HG02571 (cell line): ENCODE results near the gene LAMC2.

Experiments used
- ATAC-seq: cut with Tn5 transposase; IDR thresholded peaks from one replicate; pipeline ENCODE4 v1.9.1; 2021; ENCODE audit warnings: mild to moderate bottlenecking, moderate library complexity; ENCODE audit not compliant: unreplicated experiment

The LAMC2 gene

DNA sequence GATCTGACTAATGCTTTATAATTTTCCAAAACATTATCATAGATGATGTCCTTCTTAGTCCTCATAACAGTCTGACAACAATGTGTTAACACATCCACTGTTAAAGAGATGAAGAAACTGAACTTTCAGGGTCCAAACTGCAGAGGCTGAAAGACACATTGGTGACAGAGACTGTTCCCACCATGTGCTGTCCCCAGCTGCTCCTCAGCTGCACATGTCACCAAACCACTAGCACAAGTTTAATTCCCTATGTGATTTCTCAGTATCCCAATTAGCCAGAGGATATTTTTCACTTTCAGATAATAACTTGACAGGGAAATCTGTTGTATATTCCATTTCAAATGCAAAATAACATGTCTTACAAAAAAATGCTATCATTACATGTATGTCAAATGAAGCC, 24.6 kb downstream of the LAMC2 start:
- ATAC-seq = no peak

GRCh38 chr1:183212870-183213269, 26.8 kb downstream of the LAMC2 start:
- ATAC-seq = no peak

GRCh38 chr1:183214021-183214970, 28.2 kb downstream of the LAMC2 start:
- ATAC-seq = no peak

DNA sequence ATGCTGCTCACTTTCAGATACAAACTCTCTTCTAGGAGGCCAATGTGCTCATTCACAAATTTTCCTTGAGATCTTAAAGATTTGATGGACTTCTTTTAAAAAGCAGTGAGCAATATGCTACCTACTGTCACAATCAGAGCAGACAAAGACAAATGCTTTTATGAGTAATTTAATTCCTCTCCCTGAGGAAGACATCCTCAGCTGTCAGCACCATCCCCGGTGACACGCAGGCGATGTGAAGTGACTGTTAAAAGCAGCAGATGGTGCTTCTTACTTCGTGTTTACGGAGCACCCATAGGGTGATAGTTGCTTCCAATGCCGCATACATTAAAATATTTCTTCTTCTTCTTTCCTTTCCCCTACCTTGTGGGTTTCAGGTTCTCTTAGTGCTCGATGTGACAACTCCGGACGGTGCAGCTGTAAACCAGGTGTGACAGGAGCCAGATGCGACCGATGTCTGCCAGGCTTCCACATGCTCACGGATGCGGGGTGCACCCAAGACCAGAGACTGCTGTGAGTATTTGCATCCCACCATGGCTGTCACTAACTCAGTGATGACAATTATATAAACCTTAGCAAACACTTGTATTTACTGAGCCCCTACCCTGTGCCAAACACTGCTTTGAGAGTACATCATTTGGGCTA, 29.1 kb downstream of the LAMC2 start:
- ATAC-seq = no peak

- no peak for ATAC-seq
Observed at GRCh38 chr1:183215936-183216335, 29.9 kb downstream of the LAMC2 start.

DNA sequence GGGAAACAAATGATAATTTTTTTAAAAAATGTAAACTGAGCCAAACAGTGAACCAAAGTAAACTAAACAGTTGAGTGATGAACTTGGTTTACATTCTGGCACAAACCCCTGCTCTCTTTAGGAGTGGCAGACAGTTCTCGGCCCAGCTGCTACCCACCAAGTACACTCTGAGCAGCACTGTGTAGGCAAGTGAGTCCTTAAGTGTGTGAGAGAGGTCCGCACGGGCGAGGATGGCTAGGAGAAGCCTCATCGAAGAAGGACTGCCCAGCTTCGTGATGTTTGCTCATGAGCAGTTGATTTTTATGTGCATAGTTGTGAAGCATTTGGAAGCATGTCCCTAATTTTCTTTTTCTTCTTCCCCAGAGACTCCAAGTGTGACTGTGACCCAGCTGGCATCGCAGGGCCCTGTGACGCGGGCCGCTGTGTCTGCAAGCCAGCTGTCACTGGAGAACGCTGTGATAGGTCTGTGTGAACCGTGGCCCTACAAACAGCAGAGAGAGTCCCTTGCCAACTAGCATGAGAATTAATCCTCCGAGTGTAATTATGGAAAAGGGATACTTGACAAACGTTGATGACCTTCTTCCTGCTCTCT, 32.1 kb downstream of the LAMC2 start:
- no peak for ATAC-seq

DNA sequence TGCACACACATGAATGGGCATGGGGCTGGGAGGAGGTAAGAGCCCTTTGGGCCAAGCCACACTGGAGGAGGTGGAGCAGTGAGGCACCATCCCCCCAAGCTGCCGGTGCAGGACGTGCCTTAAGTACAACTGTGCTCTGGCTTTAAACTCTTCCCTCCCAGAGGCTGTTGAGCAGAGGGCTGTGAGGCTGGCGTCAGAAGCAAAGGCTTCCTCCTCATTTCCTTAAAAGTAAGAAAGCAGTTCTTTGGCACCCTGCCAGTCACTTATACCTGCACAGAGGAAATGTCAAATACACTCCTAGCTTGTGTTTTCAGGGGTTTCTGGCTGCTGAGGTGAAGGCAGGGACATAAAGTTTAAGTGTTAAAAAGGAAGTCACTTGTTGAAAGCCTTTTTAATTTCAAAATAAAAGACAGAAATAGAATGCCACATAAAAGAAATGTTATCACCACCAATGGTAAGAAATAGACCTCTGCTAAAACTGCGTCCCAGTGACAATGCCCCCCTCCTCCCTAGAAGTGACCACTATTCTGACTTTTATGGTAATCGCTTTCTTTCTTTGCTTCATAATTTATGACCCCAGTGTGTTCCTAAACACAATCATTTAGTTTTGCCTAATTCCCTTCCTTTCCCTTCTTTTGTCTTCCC, 33.0 kb downstream of the LAMC2 start:
- no peak for ATAC-seq

DNA sequence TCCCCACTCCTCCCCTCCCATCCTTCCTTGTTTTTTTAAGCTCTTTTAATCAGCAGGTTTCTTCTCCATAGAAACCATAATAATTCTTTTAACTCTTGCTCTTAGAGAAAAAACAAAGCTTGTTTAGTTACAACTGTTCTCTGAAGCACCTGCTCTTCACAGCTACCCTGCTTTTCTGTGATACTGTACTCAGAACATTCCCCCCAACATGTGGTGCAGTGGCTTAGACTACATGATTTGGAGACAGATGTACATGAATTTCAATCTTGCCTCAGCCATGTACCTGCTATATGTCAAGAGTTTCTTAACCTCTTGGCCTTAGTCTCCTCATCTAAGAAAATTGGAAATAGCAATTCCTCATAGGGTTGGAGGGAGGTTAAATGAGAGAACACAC, 33.5 kb downstream of the LAMC2 start:
- ATAC-seq = no peak

DNA sequence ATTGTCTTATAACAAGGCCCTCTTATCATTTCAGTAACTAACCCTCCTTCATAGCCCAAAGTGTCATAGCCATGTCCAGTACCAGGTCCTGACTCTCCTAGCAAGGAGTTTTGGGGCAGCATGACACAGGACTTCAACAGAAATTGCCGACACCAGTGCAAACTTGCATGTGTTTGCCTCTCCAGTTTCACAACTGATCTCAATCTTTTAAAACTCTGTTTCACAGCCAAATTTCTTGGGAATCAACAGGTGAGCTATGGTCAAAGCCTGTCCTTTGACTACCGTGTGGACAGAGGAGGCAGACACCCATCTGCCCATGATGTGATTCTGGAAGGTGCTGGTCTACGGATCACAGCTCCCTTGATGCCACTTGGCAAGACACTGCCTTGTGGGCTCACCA, 36.8 kb downstream of the LAMC2 start:
- no peak for ATAC-seq

DNA sequence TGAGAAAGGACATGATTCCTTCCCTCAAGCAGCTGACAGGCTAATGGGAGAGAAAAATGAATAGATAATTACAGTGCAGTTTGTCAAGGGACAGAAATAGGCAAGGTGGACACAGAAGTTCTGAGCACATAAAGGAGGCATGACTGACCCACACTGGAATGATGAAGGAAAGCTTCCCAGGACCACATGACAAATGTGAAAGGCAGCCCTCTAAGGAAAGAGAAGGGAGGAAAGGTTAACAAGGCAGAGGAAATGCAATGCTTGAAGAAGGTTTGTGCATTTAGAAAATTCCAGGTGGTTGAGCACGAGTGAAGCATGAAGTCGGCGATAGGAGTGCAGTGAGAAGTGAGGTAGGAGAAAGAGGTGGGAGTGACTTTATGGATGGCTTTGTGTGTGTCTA, 37.4 kb downstream of the LAMC2 start:
- ATAC-seq = no peak

DNA sequence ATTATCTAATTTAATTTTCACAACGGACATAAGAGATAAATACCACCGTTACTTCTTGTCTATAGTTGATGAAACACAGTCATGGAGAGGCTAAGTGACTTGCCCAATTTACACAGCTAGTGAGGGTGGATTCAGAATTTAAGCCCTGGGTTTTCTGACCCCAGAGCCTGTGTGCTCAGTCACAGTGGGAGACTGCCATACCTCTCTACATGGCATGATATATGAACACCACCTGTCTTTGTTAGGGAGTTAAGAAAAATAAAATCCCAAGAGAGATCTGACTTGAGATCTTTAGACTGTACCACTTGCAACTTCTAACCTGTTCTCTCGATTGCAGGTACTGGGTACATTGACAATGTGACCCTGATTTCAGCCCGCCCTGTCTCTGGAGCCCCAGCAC, 40.3 kb downstream of the LAMC2 start:
- ATAC-seq = no peak

GRCh38 chr1:183226963-183227362, 40.9 kb downstream of the LAMC2 start:
- no peak for ATAC-seq

DNA sequence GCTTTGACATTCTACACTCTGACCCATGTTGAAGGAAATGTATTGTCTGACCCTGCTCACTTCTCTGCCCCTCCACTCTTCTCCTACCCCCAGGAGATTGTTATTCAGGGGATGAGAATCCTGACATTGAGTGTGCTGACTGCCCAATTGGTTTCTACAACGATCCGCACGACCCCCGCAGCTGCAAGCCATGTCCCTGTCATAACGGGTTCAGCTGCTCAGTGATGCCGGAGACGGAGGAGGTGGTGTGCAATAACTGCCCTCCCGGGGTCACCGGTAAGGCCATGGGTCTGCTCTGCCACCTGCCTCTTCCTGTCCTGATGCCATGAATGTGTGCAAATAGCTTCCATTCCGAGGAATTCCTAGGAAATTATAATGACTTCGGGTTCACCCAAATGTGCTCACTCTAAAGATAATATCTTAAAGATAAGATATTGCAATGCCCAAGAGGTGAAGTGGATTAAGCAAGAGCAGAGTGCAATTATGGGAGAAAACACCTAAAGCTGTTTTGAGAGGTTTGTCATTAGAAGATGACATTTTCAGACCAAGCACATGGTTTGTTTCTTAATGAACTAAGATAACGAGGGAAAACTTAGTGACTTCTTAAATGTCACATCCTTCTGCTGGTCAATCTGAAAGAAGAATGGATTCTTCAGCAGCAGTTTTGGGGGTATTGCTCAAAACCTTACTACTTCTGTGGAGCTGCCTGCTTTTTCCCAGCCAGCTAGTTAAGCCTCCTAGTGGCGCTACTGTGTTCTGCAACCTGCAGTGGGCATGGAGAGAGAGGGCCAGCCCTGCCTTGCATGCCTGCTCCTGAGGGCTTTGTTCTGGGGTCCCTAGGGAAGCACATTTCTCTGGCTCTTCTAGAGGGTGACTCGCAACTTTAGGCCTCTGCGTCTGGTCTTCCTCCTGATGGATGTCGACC, 41.6 kb downstream of the LAMC2 start:
- ATAC-seq = no peak

DNA sequence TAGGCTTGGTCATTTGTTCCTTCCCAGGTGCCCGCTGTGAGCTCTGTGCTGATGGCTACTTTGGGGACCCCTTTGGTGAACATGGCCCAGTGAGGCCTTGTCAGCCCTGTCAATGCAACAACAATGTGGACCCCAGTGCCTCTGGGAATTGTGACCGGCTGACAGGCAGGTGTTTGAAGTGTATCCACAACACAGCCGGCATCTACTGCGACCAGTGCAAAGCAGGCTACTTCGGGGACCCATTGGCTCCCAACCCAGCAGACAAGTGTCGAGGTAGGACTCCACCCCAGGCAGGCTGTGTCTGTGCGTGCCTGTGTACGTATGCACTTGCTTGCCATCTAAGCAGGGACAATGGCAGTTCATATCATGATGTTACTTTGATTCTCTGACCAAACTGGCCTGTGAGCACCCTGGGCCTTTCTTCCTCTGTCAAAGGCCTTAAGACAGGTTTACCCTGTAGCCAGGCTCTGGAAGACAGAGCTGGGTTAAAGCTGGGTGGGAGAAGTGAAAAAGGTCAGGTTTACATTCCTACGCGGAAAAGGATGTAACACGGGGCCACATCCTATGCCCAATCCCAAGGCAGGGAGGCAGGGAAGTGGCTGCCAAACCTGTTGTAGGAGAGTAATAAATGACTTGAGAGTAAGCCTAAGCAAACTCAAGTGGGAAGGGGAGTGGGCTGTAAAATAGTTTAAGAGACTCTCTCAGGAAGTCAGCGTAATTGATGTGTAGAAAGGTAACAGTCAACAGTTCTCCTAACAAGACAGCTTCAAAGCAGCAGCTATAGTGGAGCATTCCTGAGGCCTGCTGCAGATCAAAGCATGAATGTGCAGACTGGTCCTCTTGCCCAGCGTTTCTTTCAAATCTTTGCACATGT, 42.5 kb downstream of the LAMC2 start:
- ATAC-seq = no peak

GRCh38 chr1:183230413-183230812, 44.3 kb downstream of the LAMC2 start:
- ATAC-seq = no peak

DNA sequence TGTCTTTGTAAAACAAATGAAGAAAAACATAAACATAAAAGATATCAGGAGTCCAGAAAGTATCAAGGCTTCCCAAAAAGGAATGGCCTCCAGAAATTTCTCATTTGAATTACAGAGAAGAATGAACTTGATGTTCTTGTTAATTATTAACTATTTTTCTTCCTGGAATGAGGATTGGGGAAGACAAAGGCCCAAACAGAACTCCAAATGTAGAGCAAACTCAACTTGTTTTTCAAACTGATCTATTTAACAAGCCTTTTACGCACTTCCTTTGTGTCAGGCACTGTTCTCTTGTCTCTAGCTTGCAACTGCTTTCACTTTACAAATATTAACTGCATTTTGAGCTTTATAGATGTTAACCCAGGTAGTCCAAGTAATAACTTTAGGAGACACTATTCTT, 45.5 kb downstream of the LAMC2 start:
- no peak for ATAC-seq

GRCh38 chr1:183233113-183233512, 47.0 kb downstream of the LAMC2 start:
- ATAC-seq = no peak

DNA sequence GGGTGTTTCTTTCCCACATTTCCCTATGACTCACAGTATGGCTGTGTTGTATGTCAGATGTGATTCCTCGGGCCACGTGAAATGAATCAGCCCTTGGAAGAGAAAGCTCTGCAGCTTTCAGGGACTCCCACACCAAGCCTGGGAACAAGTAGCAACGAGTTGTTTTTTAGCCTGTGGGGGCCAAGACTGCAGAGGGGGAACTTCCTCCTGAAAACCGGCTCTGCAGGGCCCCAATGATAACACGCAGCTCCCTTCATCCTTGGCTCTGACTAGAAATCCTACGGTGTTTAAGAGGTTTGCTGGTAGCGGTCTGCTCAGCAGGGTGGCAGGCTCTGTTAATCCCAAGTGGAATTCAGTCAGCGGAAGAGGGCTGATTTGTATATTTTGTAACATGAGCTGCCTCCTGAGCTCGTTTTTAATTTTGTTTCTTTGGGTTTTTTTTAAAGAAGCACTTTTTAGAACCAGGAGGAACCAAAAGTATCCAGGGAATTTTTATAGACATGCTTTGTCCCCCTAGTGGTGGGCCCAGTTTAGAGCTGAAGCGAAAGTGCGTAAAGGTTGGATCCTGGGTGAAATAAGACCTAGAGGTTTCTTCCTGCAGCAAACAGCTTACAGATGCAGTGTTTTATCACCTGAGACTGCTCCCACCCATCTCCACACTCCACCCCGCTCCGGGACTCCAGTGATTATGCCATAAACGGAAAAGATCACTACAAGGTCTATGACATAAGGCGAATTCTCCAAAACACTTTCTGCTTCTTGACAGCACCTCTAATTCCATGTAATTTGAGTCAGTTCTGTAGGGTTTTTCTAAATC, 48.8 kb downstream of the LAMC2 start:
- no peak for ATAC-seq

- no peak for ATAC-seq
Observed at GRCh38 chr1:183235503-183235902, 49.4 kb downstream of the LAMC2 start.
